ENCODE data around the gene DUSP2. TPM values are rescaled to one million over a fixed set of nuclear protein-coding genes. Genes with fewer than 3 reads are reported as not detected.

The DUSP2 gene
- total and polyA plus RNA-seq, 8 donors = 3.6 to 9.4 (median 6.0) TPM

DNA sequence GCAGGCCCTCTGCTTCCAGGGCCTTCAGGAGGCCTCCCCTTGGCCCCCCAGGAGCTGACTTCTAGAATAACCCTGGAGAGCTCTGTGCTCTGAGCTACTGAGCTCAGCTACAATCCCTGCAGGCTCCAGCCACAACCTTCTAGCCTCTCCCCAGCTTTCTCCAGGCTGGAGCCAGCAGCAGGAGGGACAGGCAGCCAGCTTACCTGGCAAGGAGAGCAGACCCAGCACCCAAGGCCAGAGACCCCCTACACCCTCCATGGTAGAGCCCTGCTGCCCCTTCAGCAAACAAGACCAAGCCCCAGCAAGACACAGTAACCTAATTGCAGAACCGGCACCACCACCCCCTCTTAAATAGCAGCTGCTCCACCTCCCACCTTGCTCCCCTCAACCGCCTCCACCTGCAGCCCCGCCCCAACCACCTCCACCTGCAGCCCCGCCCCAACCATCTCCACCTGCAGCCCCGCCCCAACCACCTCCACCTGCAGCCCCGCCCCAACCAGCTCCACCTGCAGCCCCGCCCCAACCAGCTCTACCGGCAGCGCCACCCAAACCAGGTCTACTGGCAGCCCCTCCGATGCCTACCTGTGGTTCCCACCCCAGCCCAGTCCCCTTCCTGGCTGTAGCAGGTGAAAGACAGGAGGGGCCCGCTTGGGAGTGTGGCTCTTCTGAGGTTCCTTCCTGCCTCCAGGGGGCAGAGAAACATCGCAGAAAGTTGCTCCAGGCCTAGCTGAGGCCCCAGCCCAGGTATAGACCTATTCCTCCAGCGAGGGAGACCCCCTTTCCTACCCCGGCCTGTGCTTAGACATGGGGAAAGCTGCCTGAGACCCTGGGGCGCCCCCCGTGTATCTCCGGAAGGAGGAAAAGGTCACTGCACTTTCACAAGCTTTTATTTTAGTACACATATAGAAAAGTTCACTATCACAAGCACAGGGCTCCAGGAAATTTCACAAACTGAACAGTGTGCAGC lies 6.8 kb downstream of the DUSP2 start, which contains the start of gene ASTL:
Gene ASTL, minus strand, starts transcription at position 324 of the 967 bp plus-strand sequence. Its CDS starts 66 bp downstream, at position 258.
- WGBS, 5 donors = 7 to 19% (median 14%) methylated on average over 13 to 17 of the region's 17 CpGs
- intact Hi-C loops (cut with DNase I; ENCODE audit: low total_unique reads) = no loop called here
- peak; percentile 77 to 94 for DNase-seq
- H3K36me3 ChIP-seq = no peaks in the 10 kb centered on the region
- H3K27me3 ChIP-seq = peaks cover 0 to 28% (median 0%) of the 10 kb centered on the region in 3 donors
- H3K4me3 ChIP-seq = no peak within 1 kb of the TSS
- H3K4me1 ChIP-seq = peaks cover 0 to 17% (median 6%) of the 10 kb centered on the region in 4 donors
- peak within 1 kb of the TSS in 2 of 5 donors; percentile 24 to 42 for H3K27ac ChIP-seq
- no peak for TF ChIP-seq POLR2A (IDR thresholded peaks at IDR 0.05)
- no peak for TF ChIP-seq POLR2AphosphoS5 (IDR thresholded peaks at IDR 0.05)
- TF ChIP-seq EP300 (IDR thresholded peaks at IDR 0.05) = no peak
- TF ChIP-seq, protein P1, sequence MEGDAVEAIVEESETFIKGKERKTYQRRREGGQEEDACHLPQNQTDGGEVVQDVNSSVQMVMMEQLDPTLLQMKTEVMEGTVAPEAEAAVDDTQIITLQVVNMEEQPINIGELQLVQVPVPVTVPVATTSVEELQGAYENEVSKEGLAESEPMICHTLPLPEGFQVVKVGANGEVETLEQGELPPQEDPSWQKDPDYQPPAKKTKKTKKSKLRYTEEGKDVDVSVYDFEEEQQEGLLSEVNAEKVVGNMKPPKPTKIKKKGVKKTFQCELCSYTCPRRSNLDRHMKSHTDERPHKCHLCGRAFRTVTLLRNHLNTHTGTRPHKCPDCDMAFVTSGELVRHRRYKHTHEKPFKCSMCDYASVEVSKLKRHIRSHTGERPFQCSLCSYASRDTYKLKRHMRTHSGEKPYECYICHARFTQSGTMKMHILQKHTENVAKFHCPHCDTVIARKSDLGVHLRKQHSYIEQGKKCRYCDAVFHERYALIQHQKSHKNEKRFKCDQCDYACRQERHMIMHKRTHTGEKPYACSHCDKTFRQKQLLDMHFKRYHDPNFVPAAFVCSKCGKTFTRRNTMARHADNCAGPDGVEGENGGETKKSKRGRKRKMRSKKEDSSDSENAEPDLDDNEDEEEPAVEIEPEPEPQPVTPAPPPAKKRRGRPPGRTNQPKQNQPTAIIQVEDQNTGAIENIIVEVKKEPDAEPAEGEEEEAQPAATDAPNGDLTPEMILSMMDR (IDR thresholded peaks at IDR 0.05) = peak in 3 of 7 experiments; percentile 13 to 51 (median 47)
- no peaks in the 10 kb centered on the region for H3K9me3 ChIP-seq

- intact Hi-C loops (cut with DNase I; ENCODE audit: low total_unique reads) = no loop called here
- H3K27ac ChIP-seq = no peak overlapping the region
- TF ChIP-seq POLR2AphosphoS5 (IDR thresholded peaks at IDR 0.05) (no peak), POLR2A (IDR thresholded peaks at IDR 0.05) (no peak), EP300 (IDR thresholded peaks at IDR 0.05) (no peak)
- TF ChIP-seq, protein P1 (IDR thresholded peaks at IDR 0.05) = no peak
Observed at GRCh38 chr2:96137321-96138178, 7.7 kb downstream of the DUSP2 start.

GRCh38 chr2:96136129-96136720 lies 9.0 kb downstream of the DUSP2 start:
- intact Hi-C loops (cut with DNase I; ENCODE audit: low total_unique reads) = no loop called here
- Histone ChIP-seq H3K9me3 (no peaks in the 10 kb centered on the region), H3K27me3 (peaks cover 0 to 28% (median 0%) of the 10 kb centered on the region in 3 donors), H3K4me1 (peaks cover 0 to 13% (median 5%) of the 10 kb centered on the region in 4 donors), H3K4me3 (no peak overlapping the region), H3K27ac (no peak overlapping the region), H3K36me3 (no peaks in the 10 kb centered on the region)
- TF ChIP-seq, protein P1 (IDR thresholded peaks at IDR 0.05) = no peak
- TF ChIP-seq POLR2AphosphoS5 (IDR thresholded peaks at IDR 0.05) (no peak), EP300 (IDR thresholded peaks at IDR 0.05) (no peak), POLR2A (IDR thresholded peaks at IDR 0.05) (no peak)
- no peak for DNase-seq
- 85 to 89% (median 88%) methylated on average over 7 to 8 of the region's 8 CpGs for WGBS, 5 donors

More at GRCh38 chr2:96137321-96138178, 7.7 kb downstream of the DUSP2 start:
- Histone ChIP-seq H3K36me3 (no peaks in the 10 kb centered on the region), H3K27me3 (peaks cover 0 to 28% (median 0%) of the 10 kb centered on the region in 3 donors), H3K4me3 (no peak overlapping the region), H3K4me1 (peaks cover 0 to 13% (median 5%) of the 10 kb centered on the region in 4 donors), H3K9me3 (no peaks in the 10 kb centered on the region)
- DNase-seq = no peak
- WGBS, 5 donors = 77 to 86% (median 79%) methylated on average over 10 to 15 of the region's 15 CpGs
